HG02642 (cell line): ENCODE data around the gene CBX7.

ENCODE experiments used
- ATAC-seq: cut with Tn5 transposase; IDR thresholded peaks from one replicate; pipeline ENCODE4 v1.9.1; 2021; ENCODE audit warnings: mild to moderate bottlenecking; ENCODE audit not compliant: unreplicated experiment, poor library complexity

The CBX7 gene

GRCh38 chr22:39148026-39148726 lies 4.3 kb downstream of the CBX7 start:
- ATAC-seq: no peak

- ATAC-seq: no peak
Measured at GRCh38 chr22:39147335-39148025, 5.0 kb downstream of the CBX7 start.

- ATAC-seq: no peak
Measured at GRCh38 chr22:39146256-39147101, 6.0 kb downstream of the CBX7 start.

- peak; percentile 30 for ATAC-seq
Measured at GRCh38 chr22:39144101-39144767, 8.2 kb downstream of the CBX7 start.

- ATAC-seq: no peak
Measured at GRCh38 chr22:39142088-39142680, 10.3 kb downstream of the CBX7 start.

GRCh38 chr22:39139933-39140332 lies 12.5 kb downstream of the CBX7 start:
- ATAC-seq: no peak

GRCh38 chr22:39138357-39138997 lies 14.0 kb downstream of the CBX7 start:
- no peak for ATAC-seq

- ATAC-seq: no peak
Measured at GRCh38 chr22:39136317-39136716, 16.2 kb downstream of the CBX7 start.

- ATAC-seq: no peak
Measured at GRCh38 chr22:39135092-39135896, 17.2 kb downstream of the CBX7 start.

- ATAC-seq: no peak
Measured at GRCh38 chr22:39134366-39135091, 18.0 kb downstream of the CBX7 start.

- no peak for ATAC-seq
Measured at GRCh38 chr22:39133871-39134270, 18.6 kb downstream of the CBX7 start.

- ATAC-seq: no peak
Measured at GRCh38 chr22:39132871-39133524, 19.5 kb downstream of the CBX7 start.

- no peak for ATAC-seq
Measured at GRCh38 chr22:39132281-39132680, 20.2 kb downstream of the CBX7 start.

- no peak for ATAC-seq
Measured at GRCh38 chr22:39130892-39131855, 21.3 kb downstream of the CBX7 start.

- no peak for ATAC-seq
Measured at GRCh38 chr22:39130152-39130704, 22.3 kb downstream of the CBX7 start.

- ATAC-seq: no peak
Measured at GRCh38 chr22:39129746-39130145, 22.7 kb downstream of the CBX7 start.
